NT2/D1 (cell line): Measurements from ENCODE around the gene INSL3.

Experiments used
- SUZ12 ChIP-seq: IDR thresholded peaks from 2 replicates; pipeline ENCODE4 v1.6.1; 2011; ENCODE audit not compliant: insufficient read length, insufficient read depth; ENCODE audit errors: extremely low read depth
- YY1 ChIP-seq: IDR thresholded peaks from 2 replicates; pipeline ENCODE4 v1.6.1; 2011; ENCODE audit not compliant: insufficient read length, insufficient read depth
- ZNF274 ChIP-seq: IDR thresholded peaks from 2 replicates; pipeline ENCODE4 v1.6.1; 2011; ENCODE audit warnings: mild to moderate bottlenecking, low read depth, low read length

GRCh38 chr19:17846146-17846545 lies 24.8 kb upstream of the INSL3 start:
- TF ChIP-seq SUZ12 (no peak), YY1 (no peak), ZNF274 (no peak)
